T-helper 2 cell treated with Interferon-gamma antibody and Interleukin-4, amounts not matched to agents 5 μg/mL and 100 μg/mL, for 36 hours (primary cell): ENCODE measurements around the gene CCDC137.
"Not testable (repeated sequence)": the region's sequence is repeated elsewhere in the genome, so short reads cannot be mapped to it uniquely, and the experiment has no call there.

Experiments used
- DNase-seq: peaks from one replicate; pipeline ENCODE4 v3.0.0; 2021; ENCODE audit warnings: low spot score
- H3K27ac Mint-ChIP-seq: one replicate; pipeline ENCODE4 v1.8.0; 2021; ENCODE audit warnings: mild to moderate bottlenecking, mixed read lengths
- H3K27me3 Mint-ChIP-seq: one replicate; pipeline ENCODE4 v1.8.0; 2021; ENCODE audit warnings: low read depth, mixed read lengths
- H3K36me3 Mint-ChIP-seq: one replicate; pipeline ENCODE4 v1.8.0; 2021; ENCODE audit warnings: low read depth, mixed read lengths
- H3K4me1 Mint-ChIP-seq: one replicate; pipeline ENCODE4 v1.8.0; 2021; ENCODE audit warnings: low read depth, mixed read lengths
- H3K4me3 Mint-ChIP-seq: one replicate; pipeline ENCODE4 v1.8.0; 2022; ENCODE audit warnings: mild to moderate bottlenecking, moderate library complexity, mixed read lengths
- H3K9me3 Mint-ChIP-seq: one replicate; pipeline ENCODE4 v1.8.0; 2021; ENCODE audit warnings: mixed read lengths

CCDC137 gene

GRCh38 chr17:81666342-81667191, at the start of gene CCDC137, which contains the start of gene OXLD1:
Gene CCDC137 (plus strand): TSS chr17:81666737. CDS start chr17:81666767, 30 bp downstream.
Gene OXLD1 (minus strand): TSS chr17:81666605. CDS start chr17:81666577, 28 bp downstream.
- peak within 1 kb of the TSS; percentile 98 for H3K27ac Mint-ChIP-seq
- peaks cover 28% of the 10 kb centered on the region for H3K4me1 Mint-ChIP-seq
- H3K4me3 Mint-ChIP-seq: peak within 1 kb of the TSS; percentile 99
- H3K9me3 Mint-ChIP-seq: no peaks in the 10 kb centered on the region
- H3K36me3 Mint-ChIP-seq: peaks cover 44% of the 10 kb centered on the region
- no peaks in the 10 kb centered on the region for H3K27me3 Mint-ChIP-seq
- DNase-seq: peak; percentile 95

- Mint-ChIP-seq H3K36me3 (peaks cover 58% of the 10 kb centered on the region), H3K27ac (no peak overlapping the region)
Observed at GRCh38 chr17:81616877-81617276, 49.7 kb upstream of the CCDC137 start.

GRCh38 chr17:81618307-81618706, 48.2 kb upstream of the CCDC137 start:
- H3K27me3 Mint-ChIP-seq, H3K9me3 Mint-ChIP-seq, DNase-seq, H3K27ac Mint-ChIP-seq, H3K4me3 Mint-ChIP-seq: not testable (repeated sequence)
- Mint-ChIP-seq H3K4me1 (peaks cover 11% of the 10 kb centered on the region), H3K36me3 (peaks cover 50% of the 10 kb centered on the region)

More at GRCh38 chr17:81616877-81617276, 49.7 kb upstream of the CCDC137 start:
- no peak for DNase-seq
- H3K4me3 Mint-ChIP-seq: no peak overlapping the region
- H3K4me1 Mint-ChIP-seq: peaks cover 11% of the 10 kb centered on the region
- no peaks in the 10 kb centered on the region for H3K9me3 Mint-ChIP-seq
- no peaks in the 10 kb centered on the region for H3K27me3 Mint-ChIP-seq

- no peak overlapping the region for H3K4me3 Mint-ChIP-seq
- H3K27ac Mint-ChIP-seq: no peak overlapping the region
- peaks cover under 1% of the 10 kb centered on the region for H3K4me1 Mint-ChIP-seq
- no peaks in the 10 kb centered on the region for H3K27me3 Mint-ChIP-seq
- H3K36me3 Mint-ChIP-seq: peaks cover 57% of the 10 kb centered on the region
- no peaks in the 10 kb centered on the region for H3K9me3 Mint-ChIP-seq
- DNase-seq: no peak
Observed at GRCh38 chr17:81621494-81622130, 44.9 kb upstream of the CCDC137 start.

GRCh38 chr17:81630274-81630673, 36.3 kb upstream of the CCDC137 start:
- DNase-seq: no peak

GRCh38 chr17:81631482-81631881, 35.1 kb upstream of the CCDC137 start:
- H3K9me3 Mint-ChIP-seq: no peaks in the 10 kb centered on the region
- peaks cover 11% of the 10 kb centered on the region for H3K4me1 Mint-ChIP-seq
- H3K36me3 Mint-ChIP-seq: peaks cover 32% of the 10 kb centered on the region
- H3K27ac Mint-ChIP-seq: no peak overlapping the region
- no peak overlapping the region for H3K4me3 Mint-ChIP-seq
- no peaks in the 10 kb centered on the region for H3K27me3 Mint-ChIP-seq
- no peak for DNase-seq

More at GRCh38 chr17:81630274-81630673, 36.3 kb upstream of the CCDC137 start:
- no peak overlapping the region for H3K4me3 Mint-ChIP-seq
- peaks cover 38% of the 10 kb centered on the region for H3K36me3 Mint-ChIP-seq
- no peaks in the 10 kb centered on the region for H3K9me3 Mint-ChIP-seq
- peaks cover 3% of the 10 kb centered on the region for H3K4me1 Mint-ChIP-seq
- no peak overlapping the region for H3K27ac Mint-ChIP-seq
- H3K27me3 Mint-ChIP-seq: no peaks in the 10 kb centered on the region

GRCh38 chr17:81635431-81635830, 31.1 kb upstream of the CCDC137 start:
- H3K27me3 Mint-ChIP-seq: no peaks in the 10 kb centered on the region
- peaks cover 11% of the 10 kb centered on the region for H3K4me1 Mint-ChIP-seq
- no peak for DNase-seq
- H3K9me3 Mint-ChIP-seq: no peaks in the 10 kb centered on the region
- H3K4me3 Mint-ChIP-seq: peak overlapping the region; percentile 99
- H3K36me3 Mint-ChIP-seq: peaks cover 12% of the 10 kb centered on the region
- peak overlapping the region; percentile 10 for H3K27ac Mint-ChIP-seq

GRCh38 chr17:81635973-81636504, 30.5 kb upstream of the CCDC137 start:
- H3K9me3 Mint-ChIP-seq: no peaks in the 10 kb centered on the region
- DNase-seq: no peak
- H3K27me3 Mint-ChIP-seq: no peaks in the 10 kb centered on the region
- H3K36me3 Mint-ChIP-seq: peaks cover 12% of the 10 kb centered on the region
- H3K27ac Mint-ChIP-seq: peak overlapping the region; percentile 92
- peak overlapping the region; percentile 99 for H3K4me3 Mint-ChIP-seq
- peaks cover 11% of the 10 kb centered on the region for H3K4me1 Mint-ChIP-seq

- Mint-ChIP-seq H3K27me3 (no peaks in the 10 kb centered on the region), H3K36me3 (peaks cover 7% of the 10 kb centered on the region), H3K4me1 (peaks cover 11% of the 10 kb centered on the region), H3K9me3 (no peaks in the 10 kb centered on the region), H3K27ac (peak within 1 kb of the TSS; percentile 92), H3K4me3 (peak within 1 kb of the TSS; percentile 99)
- peak; percentile 87 for DNase-seq
Observed at GRCh38 chr17:81636505-81637288, 29.8 kb upstream of the CCDC137 start, which contains the start of the genes NPLOC4 and TSPAN10. Gene NPLOC4 (minus strand): TSS chr17:81637112. CDS start chr17:81636930, 182 bp downstream. Gene TSPAN10 (plus strand): TSS chr17:81637196. CDS start chr17:81642413, 5,217 bp downstream.

- H3K36me3 Mint-ChIP-seq: peaks cover 4% of the 10 kb centered on the region
- no peaks in the 10 kb centered on the region for H3K27me3 Mint-ChIP-seq
- no peak for DNase-seq
- H3K9me3 Mint-ChIP-seq: no peaks in the 10 kb centered on the region
- peaks cover 8% of the 10 kb centered on the region for H3K4me1 Mint-ChIP-seq
- H3K27ac Mint-ChIP-seq: no peak overlapping the region
- H3K4me3 Mint-ChIP-seq: peak overlapping the region; percentile 30
Observed at GRCh38 chr17:81638683-81639082, 27.9 kb upstream of the CCDC137 start.

GRCh38 chr17:81640011-81640410, 26.5 kb upstream of the CCDC137 start:
- H3K36me3 Mint-ChIP-seq: peaks cover 4% of the 10 kb centered on the region
- H3K9me3 Mint-ChIP-seq: no peaks in the 10 kb centered on the region
- no peaks in the 10 kb centered on the region for H3K27me3 Mint-ChIP-seq
- no peak for DNase-seq
- H3K4me1 Mint-ChIP-seq: peaks cover 8% of the 10 kb centered on the region
- H3K27ac Mint-ChIP-seq: no peak overlapping the region
- no peak overlapping the region for H3K4me3 Mint-ChIP-seq

- Mint-ChIP-seq H3K4me3 (no peak overlapping the region), H3K9me3 (no peaks in the 10 kb centered on the region), H3K4me1 (no peaks in the 10 kb centered on the region), H3K36me3 (no peaks in the 10 kb centered on the region), H3K27me3 (peaks cover 4% of the 10 kb centered on the region), H3K27ac (no peak overlapping the region)
- no peak for DNase-seq
Observed at GRCh38 chr17:81641825-81642489, 24.6 kb upstream of the CCDC137 start.

GRCh38 chr17:81644496-81644895, 22.0 kb upstream of the CCDC137 start:
- no peaks in the 10 kb centered on the region for H3K9me3 Mint-ChIP-seq

More at GRCh38 chr17:81644496-81644895, 22.0 kb upstream of the CCDC137 start:
- no peaks in the 10 kb centered on the region for H3K36me3 Mint-ChIP-seq
- no peak overlapping the region for H3K27ac Mint-ChIP-seq
- H3K4me3 Mint-ChIP-seq: no peak overlapping the region
- peaks cover 18% of the 10 kb centered on the region for H3K27me3 Mint-ChIP-seq
- no peaks in the 10 kb centered on the region for H3K4me1 Mint-ChIP-seq
- no peak for DNase-seq
